AG09309 (cell line): ENCODE measurements around the gene CTIF.

ENCODE experiments used
- DNase-seq: peaks from one replicate; pipeline ENCODE4 v3.0.0-alpha.2; 2010; ENCODE audit warnings: low read depth
- H3K4me3 ChIP-seq: 2 replicates; pipeline ENCODE4 v1.5.1; 2011; ENCODE audit warnings: mild to moderate bottlenecking, low read depth, low read length, moderate library complexity; ENCODE audit not compliant: control insufficient read depth
- CTCF ChIP-seq: IDR thresholded peaks from 2 replicates; pipeline ENCODE4 v1.5.1; 2011; ENCODE audit warnings: mild to moderate bottlenecking, low read depth, low read length, inconsistent platforms; ENCODE audit not compliant: insufficient read depth, control insufficient read depth; ENCODE audit errors: missing control alignments

Gene CTIF

DNA sequence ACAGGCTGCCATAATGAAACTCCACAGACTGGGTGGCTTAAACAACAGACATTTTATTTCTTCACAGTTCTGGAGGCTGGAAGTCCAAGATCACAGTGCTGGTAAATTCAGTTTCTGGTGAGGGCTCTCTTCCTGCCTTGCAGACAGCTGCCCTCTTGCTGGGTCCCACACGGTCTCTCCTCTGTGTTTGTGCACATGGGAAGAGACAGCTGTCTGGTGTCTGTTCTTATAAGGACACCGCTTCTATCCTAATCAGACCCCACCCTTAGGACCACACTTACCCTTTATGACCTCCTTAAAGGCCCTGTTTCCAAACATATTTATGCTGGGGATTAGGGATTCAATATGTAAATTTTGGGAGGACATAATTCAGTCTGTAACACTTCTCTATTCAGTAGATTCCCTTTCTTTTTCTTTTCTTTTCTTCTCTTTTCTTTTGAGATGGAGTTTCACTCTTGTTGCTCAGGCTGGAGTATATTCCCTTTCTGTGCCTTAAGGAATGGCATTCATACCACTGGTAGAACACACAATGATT is 18.9 kb downstream of the CTIF start:
- no peak for DNase-seq
- no peak for TF ChIP-seq CTCF
- no peak overlapping the region for H3K4me3 ChIP-seq

- no peak for TF ChIP-seq CTCF
- H3K4me3 ChIP-seq = no peak overlapping the region
- DNase-seq = no peak
Observed at GRCh38 chr18:48558248-48558647, 19.4 kb downstream of the CTIF start.

DNA sequence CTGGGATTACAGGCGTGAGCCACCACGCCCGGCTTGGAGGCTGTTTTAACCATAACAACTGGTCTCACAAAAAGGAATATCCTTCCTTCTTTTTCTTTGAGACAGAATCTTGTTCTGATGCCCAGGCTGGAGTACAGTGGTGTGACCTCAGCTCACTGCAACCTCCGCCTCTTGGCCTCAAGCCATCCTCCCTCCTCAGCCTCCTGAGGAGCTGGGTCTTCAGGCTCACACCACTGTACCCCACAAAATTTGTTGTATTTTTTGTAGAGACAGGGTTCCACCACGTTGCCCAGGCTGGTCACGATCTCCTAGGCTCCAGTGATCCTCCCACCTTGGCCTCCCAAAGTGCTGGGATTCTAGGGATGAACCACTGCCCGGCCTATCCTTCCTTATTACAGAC is 21.7 kb downstream of the CTIF start:
- DNase-seq = no peak
- no peak for TF ChIP-seq CTCF
- H3K4me3 ChIP-seq = no peak overlapping the region

DNA sequence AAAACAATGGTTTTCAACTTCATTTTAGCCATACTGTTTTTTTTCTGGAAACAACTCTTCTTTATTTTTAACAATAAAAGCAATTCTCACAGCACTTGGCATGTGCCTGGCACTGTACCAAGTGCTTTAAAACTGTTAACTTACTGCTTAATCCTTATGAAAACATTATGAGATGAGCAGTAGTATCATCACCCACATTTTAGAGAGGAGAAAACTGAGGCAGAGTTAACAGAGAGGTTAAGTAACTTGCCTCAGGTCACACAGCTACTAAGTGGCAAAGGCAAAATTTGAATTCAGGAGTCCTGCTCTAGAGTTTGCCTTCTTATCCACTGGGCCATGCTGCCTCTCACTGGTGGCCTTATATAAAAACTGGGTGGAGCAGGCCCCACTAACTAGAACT is 23.2 kb downstream of the CTIF start:
- DNase-seq = no peak
- no peak for TF ChIP-seq CTCF
- H3K4me3 ChIP-seq = no peak overlapping the region

DNA sequence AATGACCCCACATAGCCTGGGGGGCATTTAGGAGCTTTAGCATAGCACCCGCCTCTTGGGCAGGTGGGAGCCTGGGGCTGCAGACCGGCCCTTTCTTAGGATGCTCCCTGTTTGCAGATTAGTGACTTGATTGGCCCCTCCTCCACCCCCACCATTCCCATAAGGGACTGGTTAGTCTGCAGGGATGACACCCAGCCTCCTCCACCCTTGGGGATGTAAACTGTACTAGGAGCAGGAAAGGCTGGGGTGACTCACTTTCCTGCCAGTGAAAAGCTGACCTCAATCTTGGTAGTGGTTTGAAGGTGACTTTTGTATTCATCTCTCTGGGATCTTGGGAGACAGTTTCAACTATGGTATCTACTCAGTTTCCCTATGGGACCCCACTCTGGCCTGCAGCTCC is 24.2 kb downstream of the CTIF start:
- TF ChIP-seq CTCF = no peak
- DNase-seq = peak; percentile 59
- no peak overlapping the region for H3K4me3 ChIP-seq

DNA sequence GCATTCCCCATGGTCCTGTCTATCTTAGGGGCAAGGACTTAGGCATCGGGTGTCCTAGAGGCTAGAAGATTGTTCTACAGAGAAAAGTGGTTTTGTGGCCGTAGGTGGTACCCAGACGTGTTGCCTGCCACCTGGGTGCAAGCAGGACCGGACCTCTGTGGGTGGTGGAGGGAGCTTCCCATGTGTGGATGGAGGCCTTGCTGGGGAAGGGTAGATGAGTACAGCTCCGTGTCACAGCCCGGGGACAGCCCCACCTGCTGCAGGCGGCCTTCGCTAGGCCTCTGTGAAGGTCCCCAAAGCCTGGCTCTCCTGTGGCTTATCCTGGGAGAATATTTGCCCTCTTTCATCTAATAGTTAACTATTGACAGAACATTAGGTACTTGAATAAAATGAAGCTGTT is 25.3 kb downstream of the CTIF start:
- H3K4me3 ChIP-seq = no peak overlapping the region
- no peak for DNase-seq
- no peak for TF ChIP-seq CTCF

- no peak for TF ChIP-seq CTCF
- no peak overlapping the region for H3K4me3 ChIP-seq
- no peak for DNase-seq
Observed at GRCh38 chr18:48565105-48565504, 26.3 kb downstream of the CTIF start.
